Trophoblast cell (in vitro differentiated cells and primary cell): ENCODE results near the gene IMMP2L.
"Not testable (repeated sequence)": the region's sequence is repeated elsewhere in the genome, so short reads cannot be mapped to it uniquely, and the experiment has no call there.

Experiments
- DNase-seq, 2 donors: peaks; one replicate each; pipeline ENCODE4 v3.0.0-alpha.2; 2016
- H2AFZ ChIP-seq: 2 replicates; pipeline ENCODE4 v1.6.1; 2013; ENCODE audit warnings: low read length, moderate library complexity, mild to moderate bottlenecking; ENCODE audit not compliant: insufficient read depth, poor library complexity
- H2AK5ac ChIP-seq: 2 replicates; pipeline ENCODE4 v1.6.1; 2013; ENCODE audit warnings: mild to moderate bottlenecking, low read length
- H2BK120ac ChIP-seq: 2 replicates; pipeline ENCODE4 v1.6.1; 2013; ENCODE audit warnings: low read length, mild to moderate bottlenecking, moderate library complexity; ENCODE audit not compliant: insufficient read depth, poor library complexity
- H2BK12ac ChIP-seq: 2 replicates; pipeline ENCODE4 v1.6.1; 2013; ENCODE audit warnings: mild to moderate bottlenecking, low read length, moderate library complexity
- H2BK5ac ChIP-seq: 2 replicates; pipeline ENCODE4 v1.6.1; 2013; ENCODE audit warnings: low read length, low read depth, moderate library complexity, mild to moderate bottlenecking; ENCODE audit not compliant: poor library complexity
- H3K14ac ChIP-seq: 2 replicates; pipeline ENCODE4 v1.6.1; 2013; ENCODE audit warnings: mild to moderate bottlenecking, low read length
- H3K18ac ChIP-seq: 2 replicates; pipeline ENCODE4 v1.6.1; 2013; ENCODE audit warnings: mild to moderate bottlenecking, low read length
- H3K23ac ChIP-seq: 2 replicates; pipeline ENCODE4 v1.6.1; 2013; ENCODE audit warnings: low read length
- H3K27ac ChIP-seq: 2 replicates; pipeline ENCODE4 v1.5.1; 2013; ENCODE audit warnings: low read depth, mild to moderate bottlenecking, inconsistent platforms, low read length, moderate library complexity
- H3K27me3 ChIP-seq: 2 replicates; pipeline ENCODE4 v1.6.1; 2013; ENCODE audit warnings: inconsistent platforms, mild to moderate bottlenecking, low read length, moderate library complexity; ENCODE audit not compliant: insufficient read depth
- H3K36me3 ChIP-seq, 2 experiments: 1 replicate in 1 of 2; 2 replicates in 1 of 2; pipeline ENCODE4 v1.6.1; 2013; ENCODE audit warnings: low read length in 2 of 2, mild to moderate bottlenecking in 2 of 2, moderate library complexity in 1 of 2; ENCODE audit not compliant: insufficient read depth in 2 of 2, control insufficient read depth in 1 of 2
- H3K4ac ChIP-seq: 2 replicates; pipeline ENCODE4 v1.6.1; 2013; ENCODE audit warnings: low read depth, mild to moderate bottlenecking, low read length, moderate library complexity
- H3K4me1 ChIP-seq, 2 experiments: 1 replicate in 1 of 2; 2 replicates in 1 of 2; pipeline ENCODE4 v1.6.1; 2013; ENCODE audit warnings: low read length in 2 of 2, mild to moderate bottlenecking in 2 of 2, moderate library complexity in 1 of 2; ENCODE audit not compliant: insufficient read depth in 2 of 2, control insufficient read depth in 1 of 2
- H3K4me2 ChIP-seq: 2 replicates; pipeline ENCODE4 v1.6.1; 2013; ENCODE audit warnings: inconsistent platforms, mild to moderate bottlenecking, low read length, moderate library complexity
- H3K4me3 ChIP-seq: 2 replicates; pipeline ENCODE4 v1.5.1; 2013; ENCODE audit warnings: mild to moderate bottlenecking, low read depth, low read length, inconsistent platforms
- H3K79me1 ChIP-seq: one replicate; pipeline ENCODE4 v1.6.1; 2013; ENCODE audit warnings: low read length
- H3K79me2 ChIP-seq: 2 replicates; pipeline ENCODE4 v1.6.1; 2013; ENCODE audit warnings: low read length, mild to moderate bottlenecking; ENCODE audit not compliant: control insufficient read depth, insufficient read depth, poor library complexity
- H3K9ac ChIP-seq: 2 replicates; pipeline ENCODE4 v1.6.1; 2013; ENCODE audit warnings: mild to moderate bottlenecking, low read length
- H3K9me3 ChIP-seq: 2 replicates; pipeline ENCODE4 v1.6.1; 2013; ENCODE audit warnings: low read depth, mild to moderate bottlenecking, control low read depth, inconsistent platforms, low read length; ENCODE audit not compliant: insufficient read depth
- H4K12ac ChIP-seq: 2 replicates; pipeline ENCODE4 v1.6.1; 2013; ENCODE audit warnings: low read depth, mild to moderate bottlenecking, low read length, moderate library complexity
- H4K8ac ChIP-seq: 2 replicates; pipeline ENCODE4 v1.6.1; 2013; ENCODE audit warnings: low read depth, mild to moderate bottlenecking, low read length, moderate library complexity
- H4K91ac ChIP-seq: one replicate; pipeline ENCODE4 v1.6.1; 2013; ENCODE audit warnings: low read depth, mild to moderate bottlenecking, low read length, moderate library complexity
- WGBS: extraction: QIAGEN DNeasy Blood & Tissue Kit; methylation state at CpG from one replicate; pipeline ENCODE4 v1.1.7; 2013; ENCODE audit warnings: missing lambda C conversion rate; ENCODE audit not compliant: insufficient read length, insufficient coverage; ENCODE audit errors: extremely low coverage; 5-methylcytosine and 5-hydroxymethylcytosine counted together

Gene IMMP2L

DNA sequence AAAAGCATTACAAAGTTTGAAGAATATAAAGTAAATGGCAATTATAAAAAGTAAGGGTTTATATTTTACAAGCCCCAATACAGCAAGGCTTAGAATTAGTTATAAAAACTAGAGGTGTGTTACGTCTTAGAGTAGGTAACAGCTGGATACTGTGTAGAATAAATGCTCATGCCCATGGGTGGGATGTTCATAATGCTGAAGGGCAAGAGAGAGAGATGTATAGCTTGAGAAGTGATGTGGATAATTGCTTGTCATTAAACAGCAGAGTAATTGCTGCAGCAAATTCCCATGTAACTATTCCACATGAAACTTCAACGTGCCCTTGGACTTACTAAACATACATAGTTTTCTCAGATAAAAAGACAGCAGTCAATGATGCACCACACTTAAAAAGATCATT lies 233.8 kb downstream of the IMMP2L start:
- no peaks in the 10 kb centered on the region for H3K36me3 ChIP-seq
- H2BK5ac ChIP-seq: no peak overlapping the region
- no peak overlapping the region for H3K9ac ChIP-seq
- H3K4ac ChIP-seq: no peak overlapping the region
- DNase-seq: no peak
- no peak overlapping the region for H2AK5ac ChIP-seq
- no CpG with 5 or more reads among the region's 2 CpGs for WGBS
- H3K18ac ChIP-seq: no peak overlapping the region
- no peak overlapping the region for H3K23ac ChIP-seq
- H3K14ac ChIP-seq: no peak overlapping the region
- no peak overlapping the region for H4K91ac ChIP-seq
- no peak overlapping the region for H2AFZ ChIP-seq
- no peak overlapping the region for H2BK12ac ChIP-seq
- no peaks in the 10 kb centered on the region for H3K79me1 ChIP-seq
- no peak overlapping the region for H4K8ac ChIP-seq
- no peak overlapping the region for H4K12ac ChIP-seq
- H3K27me3 ChIP-seq: no peaks in the 10 kb centered on the region
- H3K9me3 ChIP-seq: no peaks in the 10 kb centered on the region
- H3K4me3 ChIP-seq: no peak overlapping the region
- no peaks in the 10 kb centered on the region for H3K79me2 ChIP-seq
- no peak overlapping the region for H2BK120ac ChIP-seq
- H3K4me1 ChIP-seq: no peaks in the 10 kb centered on the region
- H3K27ac ChIP-seq: no peak overlapping the region
- H3K4me2 ChIP-seq: no peak overlapping the region

DNA sequence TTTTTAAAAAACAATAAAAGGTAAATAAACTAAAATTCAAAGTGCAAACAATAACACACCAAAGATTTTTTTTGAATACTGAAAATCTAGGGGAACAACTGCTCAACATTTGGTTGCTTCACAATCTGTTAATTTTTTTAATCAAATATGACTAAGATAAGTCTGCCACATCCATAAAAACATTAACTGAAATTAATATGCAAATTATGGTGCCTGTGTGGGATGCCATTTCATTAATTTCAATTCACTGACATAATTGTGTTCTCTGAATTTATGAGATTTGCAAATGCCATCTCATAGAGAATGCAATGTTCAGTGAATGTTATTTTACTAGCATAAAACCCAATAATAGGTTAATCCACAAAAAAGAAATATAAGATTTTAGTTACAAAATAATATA lies 237.5 kb downstream of the IMMP2L start:
- Histone ChIP-seq H3K14ac (no peak overlapping the region), H3K18ac (no peak overlapping the region), H3K79me2 (no peaks in the 10 kb centered on the region), H4K12ac (no peak overlapping the region), H3K23ac (no peak overlapping the region), H3K27me3 (no peaks in the 10 kb centered on the region), H3K4me1 (no peaks in the 10 kb centered on the region), H2BK120ac (no peak overlapping the region), H3K4ac (no peak overlapping the region), H3K4me3 (no peak overlapping the region), H3K79me1 (no peaks in the 10 kb centered on the region), H3K4me2 (no peak overlapping the region), H2BK12ac (no peak overlapping the region), H2AFZ (no peak overlapping the region), H4K91ac (no peak overlapping the region), H4K8ac (no peak overlapping the region), H2AK5ac (no peak overlapping the region), H3K9ac (no peak overlapping the region), H3K36me3 (no peaks in the 10 kb centered on the region), H3K27ac (no peak overlapping the region), H2BK5ac (no peak overlapping the region), H3K9me3 (no peaks in the 10 kb centered on the region)
- no peak for DNase-seq

DNA sequence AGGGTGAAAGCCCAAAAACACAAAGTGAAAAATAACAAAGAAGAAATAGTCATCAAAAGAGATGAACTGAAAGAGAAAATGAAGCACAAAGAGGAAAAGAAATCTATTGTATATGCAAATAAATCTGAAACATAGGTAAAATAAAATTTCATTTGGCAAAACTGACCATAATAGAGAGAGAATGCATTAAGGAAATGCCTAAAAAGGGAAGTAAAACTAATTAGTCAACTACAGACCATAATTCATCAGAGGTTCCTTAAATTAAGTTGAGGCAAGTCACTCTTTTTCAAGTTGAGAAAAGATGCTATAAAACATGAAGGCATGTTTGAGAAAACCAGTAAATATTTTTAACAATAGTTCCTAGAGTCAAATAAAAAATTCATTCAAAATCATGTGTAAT lies 238.1 kb downstream of the IMMP2L start:
- H3K79me1 ChIP-seq: no peaks in the 10 kb centered on the region
- H2BK5ac ChIP-seq: no peak overlapping the region
- no peaks in the 10 kb centered on the region for H3K36me3 ChIP-seq
- no peak overlapping the region for H2AK5ac ChIP-seq
- H3K9me3 ChIP-seq: no peaks in the 10 kb centered on the region
- H4K12ac ChIP-seq: no peak overlapping the region
- DNase-seq: no peak
- no peak overlapping the region for H2AFZ ChIP-seq
- no peak overlapping the region for H3K14ac ChIP-seq
- H3K23ac ChIP-seq: no peak overlapping the region
- no peak overlapping the region for H3K4ac ChIP-seq
- H3K9ac ChIP-seq: no peak overlapping the region
- H4K91ac ChIP-seq: no peak overlapping the region
- H3K18ac ChIP-seq: no peak overlapping the region
- no peaks in the 10 kb centered on the region for H3K79me2 ChIP-seq
- no peaks in the 10 kb centered on the region for H3K4me1 ChIP-seq
- no peak overlapping the region for H2BK120ac ChIP-seq
- H3K4me2 ChIP-seq: no peak overlapping the region
- no peaks in the 10 kb centered on the region for H3K27me3 ChIP-seq
- H4K8ac ChIP-seq: no peak overlapping the region
- H3K4me3 ChIP-seq: no peak overlapping the region
- no peak overlapping the region for H3K27ac ChIP-seq
- no peak overlapping the region for H2BK12ac ChIP-seq

DNA sequence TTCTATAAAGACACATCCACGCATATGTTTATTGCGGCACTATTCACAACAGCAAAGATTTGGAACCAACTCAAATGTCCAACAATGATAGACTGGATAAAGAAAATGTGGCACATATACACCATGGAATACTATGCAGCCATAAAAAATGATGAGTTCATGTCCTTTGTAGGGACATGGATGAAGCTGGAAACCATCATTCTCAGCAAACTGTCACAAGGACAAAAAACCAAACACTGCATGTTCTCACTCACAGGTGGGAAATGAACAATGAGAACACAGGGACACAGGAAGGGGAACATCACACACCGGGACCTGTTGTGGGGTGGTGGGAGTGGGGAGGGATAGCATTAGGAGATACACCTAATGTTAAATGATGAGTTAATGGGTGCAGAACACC lies 238.6 kb downstream of the IMMP2L start:
- H3K23ac ChIP-seq, H3K27ac ChIP-seq, H3K36me3 ChIP-seq, H3K79me1 ChIP-seq, H4K91ac ChIP-seq, H3K4me3 ChIP-seq, H3K18ac ChIP-seq, H3K4me1 ChIP-seq, H2BK120ac ChIP-seq, H3K4me2 ChIP-seq, H4K8ac ChIP-seq, H4K12ac ChIP-seq, H3K14ac ChIP-seq, H2AK5ac ChIP-seq, H3K79me2 ChIP-seq, DNase-seq, H2BK12ac ChIP-seq, H3K4ac ChIP-seq, H2AFZ ChIP-seq, H3K27me3 ChIP-seq, H3K9ac ChIP-seq, H3K9me3 ChIP-seq, H2BK5ac ChIP-seq: not testable (repeated sequence)
- WGBS: no CpG with 5 or more reads among the region's 3 CpGs

DNA sequence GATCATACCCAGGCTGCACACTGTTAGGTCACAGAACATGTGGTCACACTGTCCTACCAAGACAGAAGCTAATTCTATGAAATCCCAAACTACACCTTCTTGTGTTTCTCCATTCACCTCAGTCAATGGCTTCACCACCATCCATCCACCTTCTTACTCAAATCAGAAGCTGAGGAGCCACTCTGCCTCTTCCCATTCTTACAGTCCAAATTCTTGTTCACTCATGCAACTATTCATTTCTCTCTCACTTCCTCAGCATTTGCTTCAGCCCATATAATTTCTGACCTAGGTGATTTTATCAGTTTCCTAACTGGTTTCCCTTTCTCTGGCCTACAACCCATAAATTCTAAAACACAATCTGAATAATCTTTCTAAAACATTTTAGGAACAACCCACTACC lies 242.2 kb downstream of the IMMP2L start:
- H3K4ac ChIP-seq: no peak overlapping the region
- no peak for DNase-seq
- no peak overlapping the region for H2AK5ac ChIP-seq
- H3K36me3 ChIP-seq: no peaks in the 10 kb centered on the region
- H3K9ac ChIP-seq: no peak overlapping the region
- H3K27me3 ChIP-seq: no peaks in the 10 kb centered on the region
- no peak overlapping the region for H3K27ac ChIP-seq
- H2BK120ac ChIP-seq: no peak overlapping the region
- no peaks in the 10 kb centered on the region for H3K79me2 ChIP-seq
- H3K4me1 ChIP-seq: no peaks in the 10 kb centered on the region
- H3K79me1 ChIP-seq: no peaks in the 10 kb centered on the region
- no peak overlapping the region for H4K91ac ChIP-seq
- H2BK12ac ChIP-seq: no peak overlapping the region
- H3K4me3 ChIP-seq: no peak overlapping the region
- H4K12ac ChIP-seq: no peak overlapping the region
- no peak overlapping the region for H2BK5ac ChIP-seq
- no peak overlapping the region for H3K18ac ChIP-seq
- H4K8ac ChIP-seq: no peak overlapping the region
- H2AFZ ChIP-seq: no peak overlapping the region
- H3K14ac ChIP-seq: no peak overlapping the region
- H3K23ac ChIP-seq: no peak overlapping the region
- H3K9me3 ChIP-seq: no peaks in the 10 kb centered on the region
- H3K4me2 ChIP-seq: no peak overlapping the region
